H1 (cell line): ENCODE data around the gene SCPEP1. TPM values are rescaled to one million over a fixed set of nuclear protein-coding genes. Genes with fewer than 3 reads are reported as not detected.

Source experiments
- CTCF ChIA-PET: fragments of 300-600 bp; sonication (Branson Sonifier 250); formaldehyde crosslinking; loops from one replicate; lab custom pipeline; 2021; ENCODE audit not compliant: partially characterized antibody; lab: Charles Lee
- POLR2A ChIA-PET: fragments of 300-600 bp; sonication (Branson Sonifier 250); formaldehyde crosslinking; loops from one replicate; lab custom pipeline; 2021; ENCODE audit warnings: inconsistent platforms; ENCODE audit not compliant: partially characterized antibody; lab: Charles Lee
- DNase-seq, 2 experiments: peaks; one replicate each; pipeline versions ENCODE4 v3.0.0 to v3.0.0-alpha.2; 2010 to 2022; ENCODE audit warnings: low spot score in 2 of 2, low read depth in 1 of 2, mixed read lengths in 1 of 2
- FAIRE-seq: peaks from 2 replicates; lab custom pipeline; 2011; peaks lifted over from hg19 to GRCh38; lab: Jason Lieb, UNC
- H2AFZ ChIP-seq: 2 replicates; pipeline ENCODE4 v1.8.1; 2012; ENCODE audit warnings: low read length, inconsistent platforms
- H2AK5ac ChIP-seq: 2 replicates; pipeline ENCODE4 v1.6.1; 2013; ENCODE audit warnings: low read depth, low read length
- H2BK120ac ChIP-seq: replicated peaks from 2 replicates; pipeline ENCODE3; 2013; ENCODE audit warnings: low read depth, low read length, inconsistent platforms
- H2BK12ac ChIP-seq: 2 replicates; pipeline ENCODE4 v1.6.1; 2013; ENCODE audit warnings: low read depth, low read length
- H2BK15ac ChIP-seq: 2 replicates; pipeline ENCODE4 v1.6.1; 2013; ENCODE audit warnings: low read length
- H2BK20ac ChIP-seq: 2 replicates; pipeline ENCODE4 v1.6.1; 2013; ENCODE audit warnings: low read length
- H2BK5ac ChIP-seq: 2 replicates; pipeline ENCODE4 v1.6.1; 2013; ENCODE audit warnings: low read depth, low read length
- H3K14ac ChIP-seq: 2 replicates; pipeline ENCODE4 v1.6.1; 2013; ENCODE audit warnings: inconsistent platforms; ENCODE audit not compliant: insufficient read length
- H3K18ac ChIP-seq: 2 replicates; pipeline ENCODE4 v1.6.1; 2013; ENCODE audit warnings: low read length; ENCODE audit errors: extremely low read depth
- H3K23ac ChIP-seq: 2 replicates; pipeline ENCODE4 v1.6.1; 2013; ENCODE audit warnings: inconsistent platforms; ENCODE audit not compliant: insufficient read length
- H3K23me2 ChIP-seq: 2 replicates; pipeline ENCODE4 v1.6.1; 2013; ENCODE audit warnings: low read depth, low read length
- H3K27ac ChIP-seq: 2 replicates; pipeline ENCODE4 v1.6.1; 2011; ENCODE audit warnings: low read depth, low read length, inconsistent platforms
- H3K27me3 ChIP-seq, 4 experiments: replicated peaks in 1 of 4; 1 replicate in 1 of 4; 2 replicates in 3 of 4; pipeline versions ENCODE4 v1.6.1 to v1.8.1; 2011 to 2013; ENCODE audit warnings: low read length in 3 of 4, mild to moderate bottlenecking in 3 of 4, inconsistent platforms in 2 of 4, mixed read lengths in 2 of 4, moderate library complexity in 1 of 4; ENCODE audit not compliant: control insufficient read depth in 3 of 4, insufficient read depth in 3 of 4; ENCODE audit errors: extremely low read depth in 1 of 4
- H3K36me3 ChIP-seq, 4 experiments: 2 replicates each; pipeline versions ENCODE4 v1.6.1 to v1.8.1; 2011 to 2013; ENCODE audit warnings: mild to moderate bottlenecking in 4 of 4, low read length in 3 of 4, moderate library complexity in 2 of 4, control low read depth in 1 of 4, inconsistent platforms in 1 of 4; ENCODE audit not compliant: insufficient read depth in 4 of 4, control insufficient read depth in 2 of 4
- H3K4ac ChIP-seq: replicated peaks from 2 replicates; pipeline ENCODE3; 2013; ENCODE audit warnings: low read length, low read depth, mixed read lengths, inconsistent platforms; ENCODE audit not compliant: insufficient read length
- H3K4me1 ChIP-seq, 4 experiments: replicated peaks in 1 of 4; 1 replicate in 1 of 4; 2 replicates in 3 of 4; pipeline versions ENCODE4 v1.6.1 to v1.8.1; 2011 to 2013; ENCODE audit warnings: low read length in 3 of 4, inconsistent platforms in 2 of 4, mixed read lengths in 1 of 4; ENCODE audit not compliant: insufficient read depth in 4 of 4, control insufficient read depth in 3 of 4
- H3K4me2 ChIP-seq, 2 experiments: 2 replicates each; pipeline versions ENCODE4 v1.6.1 to v1.8.1; 2011 to 2013; ENCODE audit warnings: low read depth in 2 of 2, low read length in 2 of 2, control low read depth in 1 of 2, inconsistent platforms in 1 of 2, mild to moderate bottlenecking in 1 of 2; ENCODE audit not compliant: insufficient read depth in 1 of 2
- H3K4me3 ChIP-seq, 4 experiments: fragments of 200-600, 300-600 bp in 1 of 4; sonication (generic), shearing (Covaris generic), sonication (Bioruptor Twin) in 1 of 4; 2 replicates each; pipeline versions ENCODE4 v1.5.1 to v1.8.1; 2011 to 2016; ENCODE audit warnings: low read length in 4 of 4, low read depth in 3 of 4, control low read depth in 2 of 4, inconsistent platforms in 2 of 4, mild to moderate bottlenecking in 2 of 4, mixed read lengths in 1 of 4, moderate library complexity in 1 of 4; ENCODE audit not compliant: insufficient read depth in 2 of 4; ENCODE audit errors: extremely low read depth in 1 of 4
- H3K56ac ChIP-seq: replicated peaks from 2 replicates; pipeline ENCODE3; 2013; ENCODE audit warnings: low read depth, mild to moderate bottlenecking, mixed read lengths, low read length, inconsistent platforms; ENCODE audit not compliant: insufficient read length
- H3K79me1 ChIP-seq: 2 replicates; pipeline ENCODE4 v1.6.1; 2013; ENCODE audit warnings: low read depth, low read length, control low read depth
- H3K79me2 ChIP-seq, 2 experiments: 2 replicates each; pipeline versions ENCODE4 v1.6.1 to v1.8.1; 2012 to 2013; ENCODE audit warnings: low read length in 2 of 2, mild to moderate bottlenecking in 2 of 2, inconsistent platforms in 1 of 2; ENCODE audit not compliant: insufficient read depth in 2 of 2, control insufficient read depth in 1 of 2
- H3K9ac ChIP-seq, 4 experiments: replicated peaks in 1 of 4; 1 replicate in 1 of 4; 2 replicates in 3 of 4; pipeline versions ENCODE4 v1.6.1 to v1.8.1; 2011 to 2013; ENCODE audit warnings: low read depth in 3 of 4, low read length in 3 of 4, control low read depth in 2 of 4, mild to moderate bottlenecking in 2 of 4, moderate library complexity in 2 of 4, inconsistent platforms in 1 of 4; ENCODE audit errors: extremely low read depth in 1 of 4
- H3K9me3 ChIP-seq, 2 experiments: 2 replicates each; pipeline versions ENCODE4 v1.6.1 to v1.8.1; 2012 to 2013; ENCODE audit warnings: mild to moderate bottlenecking in 2 of 2, moderate library complexity in 2 of 2, control low read depth in 1 of 2, inconsistent platforms in 1 of 2, low read depth in 1 of 2, low read length in 1 of 2, mixed read lengths in 1 of 2; ENCODE audit not compliant: insufficient read depth in 2 of 2
- H4K20me1 ChIP-seq, 2 experiments: replicated peaks in 1 of 2; 2 replicates each; pipeline versions ENCODE3 to v1.8.1; 2011 to 2013; ENCODE audit warnings: inconsistent platforms in 2 of 2, low read length in 2 of 2, mild to moderate bottlenecking in 1 of 2; ENCODE audit not compliant: insufficient read depth in 2 of 2, control insufficient read depth in 1 of 2
- H4K5ac ChIP-seq: 2 replicates; pipeline ENCODE4 v1.6.1; 2013; ENCODE audit warnings: low read length, low read depth, mixed read lengths, inconsistent platforms; ENCODE audit not compliant: insufficient read length
- H4K8ac ChIP-seq: 2 replicates; pipeline ENCODE4 v1.8.0; 2013; ENCODE audit warnings: mild to moderate bottlenecking, moderate library complexity, low read length, inconsistent platforms; ENCODE audit not compliant: insufficient read depth; ENCODE audit errors: extremely low read depth
- H4K91ac ChIP-seq: replicated peaks from 2 replicates; pipeline ENCODE3; 2013; ENCODE audit warnings: low read length, mixed read lengths, inconsistent platforms; ENCODE audit not compliant: insufficient read length
- BACH1 ChIP-seq: IDR thresholded peaks from 2 replicates; pipeline ENCODE4 v1.6.1; 2012; ENCODE audit warnings: low read length, improper control_type of control experiment
- CBX5 ChIP-seq: fragments of 300-800, 300-1000 bp; sonication (generic); IDR thresholded peaks from 2 replicates; pipeline ENCODE4 v1.7.1; 2016; ENCODE audit warnings: antibody characterized with exemption, low read length, low read depth
- CHD1 ChIP-seq: IDR thresholded peaks from 2 replicates; pipeline ENCODE4 v1.6.1; 2012; ENCODE audit warnings: low read depth, low read length, improper control_type of control experiment
- CREB1 ChIP-seq: IDR thresholded peaks from 2 replicates; pipeline ENCODE4 v1.6.1; 2012; ENCODE audit warnings: inconsistent platforms
- EGR1 ChIP-seq: IDR thresholded peaks from 2 replicates; pipeline ENCODE4 v1.6.1; 2011; ENCODE audit warnings: low read depth, low read length, borderline replicate concordance
- FOSL1 ChIP-seq: IDR thresholded peaks from 2 replicates; pipeline ENCODE4 v1.6.1; 2011; ENCODE audit warnings: mild to moderate bottlenecking, low read depth, low read length, moderate library complexity; ENCODE audit not compliant: insufficient read depth
- HDAC2 ChIP-seq, 2 experiments: fragments of 300-600 bp in 1 of 2; sonication (generic) in 1 of 2; IDR thresholded peaks; 2 replicates each; pipeline ENCODE4 v1.6.1; 2011 to 2012; ENCODE audit warnings: low read depth in 2 of 2, low read length in 2 of 2, mild to moderate bottlenecking in 2 of 2, moderate library complexity in 2 of 2, borderline replicate concordance in 1 of 2, inconsistent platforms in 1 of 2
- JUN ChIP-seq: IDR thresholded peaks from 2 replicates; pipeline ENCODE4 v1.6.1; 2011; ENCODE audit warnings: low read depth, mild to moderate bottlenecking, improper control_type of control experiment, low read length
- PHF8 ChIP-seq: fragments of 200-600 bp; sonication (generic); conservative IDR thresholded peaks from 2 replicates; pipeline ENCODE4 v1.7.1; 2012; ENCODE audit warnings: low read depth, mild to moderate bottlenecking, inconsistent platforms, low read length, moderate library complexity
- RNF2 ChIP-seq: fragments of 200-900, 300-1000 bp; sonication (generic); IDR thresholded peaks from 2 replicates; pipeline ENCODE4 v1.7.1; 2016; ENCODE audit warnings: borderline replicate concordance, low read depth, mild to moderate bottlenecking, antibody characterized with exemption, low read length; ENCODE audit not compliant: poor library complexity, severe bottlenecking; ENCODE audit errors: missing control alignments
- SIRT6 ChIP-seq: IDR thresholded peaks from one replicate; pipeline ENCODE4 v1.7.1; 2012; ENCODE audit warnings: low read length, inconsistent platforms
- TCF12 ChIP-seq: IDR thresholded peaks from 2 replicates; pipeline ENCODE4 v1.6.1; 2011; ENCODE audit warnings: low read depth, mild to moderate bottlenecking, low read length
- YY1 ChIP-seq: IDR thresholded peaks from 2 replicates; pipeline ENCODE4 v1.6.1; 2011; ENCODE audit warnings: low read depth, mild to moderate bottlenecking, low read length
- WGBS, 2 experiments: shearing (Covaris generic) in 1 of 2; methylation state at CpG; one replicate each; pipeline versions ENCODE4 v1.1.6 to v1.1.7; 2013 to 2015; ENCODE audit warnings: low lambda C conversion rate in 2 of 2, mixed read lengths in 2 of 2, inconsistent platforms in 1 of 2, low coverage in 1 of 2, missing lambda C conversion rate in 1 of 2; ENCODE audit not compliant: insufficient replicate concordance in 2 of 2, insufficient coverage in 1 of 2, insufficient read length in 1 of 2; ENCODE audit errors: extremely low coverage in 1 of 2, missing lambda C conversion rate in 1 of 2; 5-methylcytosine and 5-hydroxymethylcytosine counted together
- polyA plus RNA-seq, 7 experiments: library from polyadenylated mRNA; depleted of rRNA in 3 of 7; stranded (reverse) in 5 of 7; unstranded in 2 of 7; fragments of >200 nt in 5 of 7; fragments of 200-250 nt in 2 of 7; gene quantifications; 1 replicate in 5 of 7; 2 replicates in 1 of 7; 4 replicates in 1 of 7; pipeline versions ENCODE4 v1.2.1 to v1.2.3, GENCODE V29; 2011 to 2013; ENCODE audit warnings: missing spikeins in 2 of 7, mixed read lengths in 2 of 7
- total RNA-seq: library from RNA; stranded (reverse); fragmentation: NEBNext Ultra II Directional; extraction: Animal tissue kit (Norgen Biotek cat#: 25700); gene quantifications from 2 replicates; pipeline ENCODE4 v1.2.1, GENCODE V29; 2021

SCPEP1 gene
- total and polyA plus RNA-seq, 2 of the 8 experiments (the other 6 are each of a cell fraction or from before 2014, with no cell fraction given) = 30.7 to 52.6 TPM

- H3K18ac ChIP-seq = no peak overlapping the region
- H4K8ac ChIP-seq = no peak overlapping the region
- H3K27me3 ChIP-seq = no peaks in the 10 kb centered on the region
- no peak overlapping the region for H2BK120ac ChIP-seq
- no peak overlapping the region for H3K23ac ChIP-seq
- no peak overlapping the region for H2AK5ac ChIP-seq
- no peak overlapping the region for H3K4me2 ChIP-seq
- no peak overlapping the region for H2BK15ac ChIP-seq
- no peak overlapping the region for H3K14ac ChIP-seq
- H4K91ac ChIP-seq = no peak overlapping the region
- H3K27ac ChIP-seq = no peak overlapping the region
- no peak overlapping the region for H2AFZ ChIP-seq
- POLR2A ChIA-PET = interaction anchor here (0.6 to 1.1 kb wide), 2 partner anchors 17 to 48 kb away, joined by 3 read pairs; no protein-coding TSS in a partner anchor
- no peak overlapping the region for H3K4ac ChIP-seq
- H3K9me3 ChIP-seq = peaks cover 0 to 9% of the 10 kb centered on the region in 2 experiments; a peak in 2 of 4 replicates
- 89% methylated on average over 6 of the region's 6 CpGs; no CpG with 5 or more reads in 1 of the 2 experiments for WGBS, 2 experiments
- H4K5ac ChIP-seq = no peak overlapping the region
- DNase-seq (no peak), FAIRE-seq (no peak)
- H2BK12ac ChIP-seq = no peak overlapping the region
- no peak overlapping the region for H2BK20ac ChIP-seq
- H3K4me3 ChIP-seq = no peak overlapping the region
- H3K56ac ChIP-seq = no peak overlapping the region
- no peaks in the 10 kb centered on the region for H3K4me1 ChIP-seq
- H3K23me2 ChIP-seq = no peaks in the 10 kb centered on the region
- CTCF ChIA-PET = interaction anchor here (0.9 to 1.4 kb wide), 4 partner anchors 44 to 117 kb away, joined by 3 to 5 read pairs (median 4); no protein-coding TSS in a partner anchor
- no peak overlapping the region for H3K9ac ChIP-seq
- no peaks in the 10 kb centered on the region for H3K79me1 ChIP-seq
- H3K79me2 ChIP-seq = no peaks in the 10 kb centered on the region
- H3K36me3 ChIP-seq = peaks cover 0 to 44% (median 25%) of the 10 kb centered on the region in 4 experiments; a peak in 6 of 8 replicates
- H4K20me1 ChIP-seq = no peaks in the 10 kb centered on the region
- no peak overlapping the region for H2BK5ac ChIP-seq
- TF ChIP-seq YY1 = no peak
- no peak for TF ChIP-seq SIRT6
- no peak for TF ChIP-seq RNF2
- no peak for TF ChIP-seq FOSL1
- no peak for TF ChIP-seq HDAC2 (IDR thresholded peaks at IDR 0.05; ENCODE audit: borderline replicate concordance in 1 of 2, low read depth in 2 of 2, low read length in 2 of 2)
- no peak for TF ChIP-seq CBX5
- TF ChIP-seq EGR1 = no peak
- TF ChIP-seq TCF12 = no peak
- no peak for TF ChIP-seq CHD1
- TF ChIP-seq PHF8 = no peak
- TF ChIP-seq BACH1 = no peak
- no peak for TF ChIP-seq CREB1
- no peak for TF ChIP-seq JUN
Measured at GRCh38 chr17:56936697-56937322, 41.1 kb upstream of the SCPEP1 start.
